ENCODE results near the gene CRIP3. TPM values are rescaled to one million over a fixed set of nuclear protein-coding genes. Genes with fewer than 3 reads are reported as not detected.

CRIP3 gene
- total and polyA plus RNA-seq, 10 of the 15 experiments (the other 5 are each of a cell fraction or from before 2014, with no cell fraction given): 1.5 to 9.2 (median 2.2) TPM

DNA sequence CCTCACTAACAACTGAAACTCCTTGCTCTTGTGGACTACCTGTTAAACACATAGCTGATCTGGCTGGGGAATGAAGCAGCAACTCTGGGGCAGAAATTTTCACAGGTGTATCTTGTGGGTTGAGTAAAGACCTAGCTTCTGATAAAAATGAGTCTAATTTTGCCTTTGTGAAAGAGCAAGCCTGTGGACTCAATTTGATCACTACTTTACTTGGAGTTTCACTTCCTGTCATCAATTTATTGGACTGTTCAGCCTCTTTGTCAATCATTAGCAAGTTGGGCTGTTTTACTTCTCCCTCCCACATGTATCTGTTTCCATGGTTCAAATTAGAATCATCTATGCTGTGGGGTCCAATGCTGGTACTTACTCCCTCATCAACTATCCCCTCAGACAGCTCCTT, 29.6 kb upstream of the CRIP3 start (continued):
- TF ChIP-seq FOXK2 (IDR thresholded peaks at IDR 0.05): no peak
- TF ChIP-seq NRF1 (conservative IDR thresholded peaks at IDR 0.05; ENCODE audit: low read depth, low read length): no peak
- no peak for TF ChIP-seq NR2F1 (conservative IDR thresholded peaks at IDR 0.05)
- TF ChIP-seq GATAD2B (conservative IDR thresholded peaks at IDR 0.05; ENCODE audit: low read depth): no peak
- no peak for TF ChIP-seq SREBF1 (IDR thresholded peaks at IDR 0.05; ENCODE audit: low read length)
- peak; percentile 96 for TF ChIP-seq SPI1 (IDR thresholded peaks at IDR 0.05; ENCODE audit: borderline replicate concordance, insufficient read depth, low read depth, low read length)
- TF ChIP-seq, protein P1, sequence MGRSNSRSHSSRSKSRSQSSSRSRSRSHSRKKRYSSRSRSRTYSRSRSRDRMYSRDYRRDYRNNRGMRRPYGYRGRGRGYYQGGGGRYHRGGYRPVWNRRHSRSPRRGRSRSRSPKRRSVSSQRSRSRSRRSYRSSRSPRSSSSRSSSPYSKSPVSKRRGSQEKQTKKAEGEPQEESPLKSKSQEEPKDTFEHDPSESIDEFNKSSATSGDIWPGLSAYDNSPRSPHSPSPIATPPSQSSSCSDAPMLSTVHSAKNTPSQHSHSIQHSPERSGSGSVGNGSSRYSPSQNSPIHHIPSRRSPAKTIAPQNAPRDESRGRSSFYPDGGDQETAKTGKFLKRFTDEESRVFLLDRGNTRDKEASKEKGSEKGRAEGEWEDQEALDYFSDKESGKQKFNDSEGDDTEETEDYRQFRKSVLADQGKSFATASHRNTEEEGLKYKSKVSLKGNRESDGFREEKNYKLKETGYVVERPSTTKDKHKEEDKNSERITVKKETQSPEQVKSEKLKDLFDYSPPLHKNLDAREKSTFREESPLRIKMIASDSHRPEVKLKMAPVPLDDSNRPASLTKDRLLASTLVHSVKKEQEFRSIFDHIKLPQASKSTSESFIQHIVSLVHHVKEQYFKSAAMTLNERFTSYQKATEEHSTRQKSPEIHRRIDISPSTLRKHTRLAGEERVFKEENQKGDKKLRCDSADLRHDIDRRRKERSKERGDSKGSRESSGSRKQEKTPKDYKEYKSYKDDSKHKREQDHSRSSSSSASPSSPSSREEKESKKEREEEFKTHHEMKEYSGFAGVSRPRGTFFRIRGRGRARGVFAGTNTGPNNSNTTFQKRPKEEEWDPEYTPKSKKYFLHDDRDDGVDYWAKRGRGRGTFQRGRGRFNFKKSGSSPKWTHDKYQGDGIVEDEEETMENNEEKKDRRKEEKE (IDR thresholded peaks at IDR 0.05): no peak
- no peak for TF ChIP-seq SMARCA5 (IDR thresholded peaks at IDR 0.05)
- 0 out of 2 replicates have a peak, but pooled peaks have one; percentile 42 for TF ChIP-seq NBN (IDR thresholded peaks at IDR 0.05)
- no peak for TF ChIP-seq ZNF24 (IDR thresholded peaks at IDR 0.05)
- no peak for TF ChIP-seq SUPT20H (IDR thresholded peaks at IDR 0.05; ENCODE audit: borderline replicate concordance, control insufficient read depth, low read depth, low read length)
- no peak for TF ChIP-seq YBX1 (IDR thresholded peaks at IDR 0.05)
